Heart right ventricle (tissue), 16 donors: ENCODE results near the gene ZNF396. TPM values are rescaled to one million over a fixed set of nuclear protein-coding genes. Genes with fewer than 3 reads are reported as not detected.
A peak's percentile ranks its signal among the peaks of the same experiment; 100 is the strongest.

ENCODE experiments used
- ATAC-seq, 8 donors: fragments of 200-7000 bp; cut with Tn5 transposase; one replicate each; pipeline ENCODE4 v1.9.1; 2020; ENCODE audit warnings: mild to moderate bottlenecking in 8 of 8, moderate library complexity in 8 of 8, moderate number of reproducible peaks in 1 of 8
- DNase-seq, 2 donors: peaks; one replicate each; pipeline ENCODE4 v3.0.0-alpha.2; 2020
- H3K27ac ChIP-seq, 10 donors: fragments of 200-600 bp; sonication (generic) in 2 of 10; one replicate each; pipeline versions ENCODE4 v1.5.0 to v1.8.0; 2020 to 2022; ENCODE audit warnings: mild to moderate bottlenecking in 3 of 10
- H3K27me3 ChIP-seq, 7 donors: fragments of 200-600 bp; one replicate each; pipeline ENCODE4 v1.8.0; 2021 to 2022; ENCODE audit warnings: mild to moderate bottlenecking in 2 of 7
- H3K36me3 ChIP-seq, 9 donors: fragments of 200-600 bp; sonication (generic) in 1 of 9; one replicate each; pipeline versions ENCODE4 v1.5.0 to v1.8.0; 2020 to 2022; ENCODE audit warnings: mild to moderate bottlenecking in 2 of 9
- H3K4me1 ChIP-seq, 9 donors: fragments of 200-600 bp; sonication (generic) in 1 of 9; one replicate each; pipeline versions ENCODE4 v1.5.0 to v1.8.0; 2020 to 2022; ENCODE audit warnings: mild to moderate bottlenecking in 4 of 9
- H3K4me3 ChIP-seq, 10 donors: fragments of 200-600 bp; sonication (generic) in 2 of 10; one replicate each; pipeline versions ENCODE4 v1.5.0 to v1.8.0; 2020 to 2022; ENCODE audit warnings: mild to moderate bottlenecking in 7 of 10, moderate library complexity in 2 of 10
- H3K9me3 ChIP-seq, 11 donors: fragments of 200-600 bp in 10 of 11; sonication (generic) in 2 of 11; one replicate each; pipeline versions ENCODE4 v1.5.0 to v1.8.0; 2013 to 2022; ENCODE audit warnings: mild to moderate bottlenecking in 2 of 11, control low read depth in 1 of 11, moderate library complexity in 1 of 11
- CTCF ChIP-seq, 9 donors: fragments of 200-600 bp; sonication (generic) in 2 of 9; IDR thresholded peaks; one replicate each; pipeline versions ENCODE4 v1.5.0 to v1.8.0; 2021 to 2022; ENCODE audit warnings: antibody characterized with exemption in 9 of 9, mild to moderate bottlenecking in 5 of 9, moderate library complexity in 1 of 9
- whole genome bisulfite sequencing, 2 donors: extraction: QIAGEN DNeasy Blood & Tissue Kit; methylation state at CpG; one replicate each; pipeline ENCODE4 v1.1.7; 2013; ENCODE audit warnings: inconsistent platforms in 1 of 2; 5-methylcytosine and 5-hydroxymethylcytosine counted together
- intact Hi-C, 10 donors: fragments of 100-400 bp; cut with DNase I; formaldehyde crosslinking; loops; one replicate each; pipeline versions ENCODE4 v1.11.1 to v1.14.2; 2022
- long read RNA-seq, 3 donors: library from polyadenylated mRNA; unstranded; transcript quantifications; one replicate each; pipeline ENCODE4 v2.0.0, GENCODE V29; 2020 to 2021
- polyA plus RNA-seq, 2 donors: library from polyadenylated mRNA; stranded (reverse); fragments of 200-250 nt; gene quantifications; one replicate each; pipeline ENCODE4 v1.2.3, GENCODE V29; 2013
- total RNA-seq, 10 donors: library from RNA; stranded (reverse); fragmentation: NEBNext Ultra II Directional in 3 of 10; extraction: Animal tissue kit (Norgen Biotek cat#: 25700) in 3 of 10; gene quantifications; one replicate each; pipeline versions ENCODE4 v1.2.1 to v1.2.4, GENCODE V29; 2021 to 2023
- donor health status: Arrhythmogenic right ventricular cardiomyopathy.
- donor health status: ischemic (EF 13 %, LVEDD 7.1; RV severe dilation, severe dysfunction).
- donor health status: healthy with polysubstance abuse.
- donor health status: DM: no; HTN: yes; CAD: no.
- donor health status: DM: no; HTN: no; CAD: no.
- donor health status: ischemic (EF 25% LVEDD 6.9; RV normal size, moderate dysfunction).
- donor health status: ischemic (EF 25% LVEDD 5.7; RV mildly dilated, moderate dysfunction).
- donor health status: healthy.
- donor health status: DM: yes; HTN: yes; CAD: no.
- donor health status: Ischemic cardiomyopathy.
- donor health status: ischemic (EF 35%, LVEDD 5.7; RV mildly dilated, moderate dysfunction).
- donor health status: nonischemic (EF 11% LVEDD 7.7; RV severe dilation, severe dysfunction).
- donor health status: DM: yes; HTN: yes; CAD: no.
- donor health status: PGD.
- donor health status: ischemic (EF 29% LVEDD 5.4; RV normal size, mild dysfunction).
- donor health status: nonischemic (EF 23%, LVEDD 6.1; RV moderate dilation, normal function).

Gene ZNF396
- 1 to 10 TPM in 3 of 10 donors, under 1 TPM in 7; 0.42 to 1.4 (median 0.64) TPM for total RNA-seq
- polyA plus RNA-seq, result under 1 TPM; 0.52 to 0.73 TPM
- long read RNA-seq, donor 1, partial matches to known transcripts, result 0 of 1 reads
- long read RNA-seq, donor 1, other reads (novel, unspliced or antisense), result 1 of 1 reads
- long read RNA-seq, donor 2, partial matches to known transcripts, result 1 of 1 reads
- long read RNA-seq, donor 2, other reads (novel, unspliced or antisense), result 0 of 1 reads
- long read RNA-seq, donor 3, partial matches to known transcripts, result 1 of 3 reads
- long read RNA-seq, donor 3, other reads (novel, unspliced or antisense), result 1 of 3 reads

- TF ChIP-seq CTCF (IDR thresholded peaks at IDR 0.05), result peak in 2 of 9 donors; percentile 8 to 9
- peak; percentile 87 to 97 (median 94) for ATAC-seq
- no peaks in the 10 kb centered on the region for H3K36me3 ChIP-seq
- peaks cover 0 to 12% (median 0%) of the 10 kb centered on the region in 7 donors for H3K27me3 ChIP-seq
- H3K4me3 ChIP-seq, result peak within 1 kb of the TSS; percentile 71 to 98 (median 86)
- intact Hi-C loops, result no loop called here
- DNase-seq, result peak; percentile 84 to 85
- peak within 1 kb of the TSS in 6 of 10 donors; percentile 21 to 76 (median 59) for H3K27ac ChIP-seq
- H3K4me1 ChIP-seq, result peaks cover 0 to 19% (median 11%) of the 10 kb centered on the region in 9 donors
- H3K9me3 ChIP-seq, result peaks cover 0 to 5% (median 0%) of the 10 kb centered on the region in 11 donors
- 3% methylated on average over 72 to 78 of the region's 78 CpGs for WGBS, 2 donors
Measured at GRCh38 chr18:35376742-35377695, at the start of gene ZNF396. TSS of gene ZNF396 (minus strand) at chr18:35377337. CDS start at chr18:35374292, 3,045 bp downstream.

- Histone ChIP-seq H3K27me3 (no peaks in the 10 kb centered on the region), H3K27ac (no peak overlapping the region), H3K36me3 (no peaks in the 10 kb centered on the region), H3K4me1 (peaks cover 0 to 6% (median 0%) of the 10 kb centered on the region in 9 donors), H3K4me3 (no peak overlapping the region), H3K9me3 (no peaks in the 10 kb centered on the region)
- no peak for DNase-seq
- no peak for ATAC-seq
- 86 to 95% methylated on average over 5 of the region's 5 CpGs for WGBS, 2 donors
- no peak for TF ChIP-seq CTCF (IDR thresholded peaks at IDR 0.05)
- intact Hi-C loops, result no loop called here
Measured at GRCh38 chr18:35426786-35427185, 49.6 kb upstream of the ZNF396 start.

GRCh38 chr18:35424356-35424755, 47.2 kb upstream of the ZNF396 start:
- H3K9me3 ChIP-seq, result peaks cover 0 to 7% (median 4%) of the 10 kb centered on the region in 11 donors
- H3K4me3 ChIP-seq, result no peak overlapping the region
- DNase-seq (no peak), ATAC-seq (no peak)
- H3K4me1 ChIP-seq, result no peaks in the 10 kb centered on the region
- intact Hi-C loops, result no loop called here
- no peaks in the 10 kb centered on the region for H3K36me3 ChIP-seq
- no peak for TF ChIP-seq CTCF (IDR thresholded peaks at IDR 0.05)
- no peak overlapping the region for H3K27ac ChIP-seq
- WGBS, 2 donors, result 90% methylated on average over 3 of the region's 3 CpGs
- H3K27me3 ChIP-seq, result no peaks in the 10 kb centered on the region

- peak in 2 of 8 donors; percentile 30 to 41 for ATAC-seq
- Histone ChIP-seq H3K4me1 (no peaks in the 10 kb centered on the region), H3K4me3 (no peak overlapping the region), H3K9me3 (peaks cover 0 to 27% (median 11%) of the 10 kb centered on the region in 11 donors), H3K27ac (no peak overlapping the region), H3K27me3 (no peaks in the 10 kb centered on the region), H3K36me3 (no peaks in the 10 kb centered on the region)
- WGBS, 2 donors, result 39 to 55% methylated on average over 3 of the region's 3 CpGs
- DNase-seq, result no peak
- intact Hi-C loops, result no loop called here
- TF ChIP-seq CTCF (IDR thresholded peaks at IDR 0.05), result no peak
Measured at GRCh38 chr18:35422237-35422636, 45.1 kb upstream of the ZNF396 start.
